GM20431 (cell line): ENCODE measurements around the gene C2orf76.

Experiments
- in situ Hi-C: fragments of 300-500 bp; cut with MseI, MboI; formaldehyde crosslinking; loops from one replicate; pipeline ENCODE4 v1.15.0; 2020; ENCODE audit warnings: low sequenced_read_pairs; ENCODE audit not compliant: unreplicated experiment

C2orf76 gene

DNA sequence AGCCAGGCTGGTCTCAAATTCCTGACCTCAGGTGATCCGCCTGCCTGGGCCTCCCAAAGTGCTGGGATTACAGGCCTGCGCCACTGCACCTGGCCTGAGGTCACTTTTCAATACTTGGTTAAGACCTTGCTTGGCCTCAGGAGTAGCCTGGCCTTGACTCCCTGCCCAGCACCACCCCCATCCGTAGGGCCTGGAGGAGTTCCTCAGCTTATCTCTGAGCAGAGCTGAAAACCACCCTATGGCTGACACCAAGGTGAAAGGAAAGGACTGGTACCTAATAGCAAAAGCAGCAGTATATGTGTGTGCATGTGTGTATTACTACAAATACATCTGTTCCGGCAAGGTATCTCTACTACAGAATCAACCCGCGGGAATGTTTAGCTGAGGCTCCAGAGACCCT is 87.0 kb downstream of the C2orf76 start:
- in situ Hi-C loops = loop anchor here (25.0 kb wide), 1 partner anchor 267 kb away; no protein-coding TSS in a partner anchor

DNA sequence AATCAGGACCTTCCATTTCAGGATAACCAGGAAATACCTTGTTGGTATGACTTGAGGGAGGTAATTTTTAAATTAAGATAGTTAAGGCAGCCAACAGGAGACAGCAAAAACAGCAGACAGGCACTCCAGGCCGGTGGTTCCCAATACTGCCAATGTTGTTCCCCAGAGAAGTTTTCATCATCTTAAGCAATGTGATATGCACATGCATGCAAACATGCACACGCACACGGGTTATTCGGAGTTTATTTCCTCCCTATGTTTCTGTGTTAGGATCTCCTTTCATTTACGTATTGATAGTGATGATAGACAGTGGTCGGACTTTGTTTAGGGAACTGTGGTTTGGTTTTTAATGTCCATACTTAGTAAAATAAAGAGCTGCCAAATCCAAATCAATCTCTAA is 87.7 kb downstream of the C2orf76 start:
- in situ Hi-C loops = loop anchor here (25.0 kb wide), 1 partner anchor 267 kb away; no protein-coding TSS in a partner anchor

DNA sequence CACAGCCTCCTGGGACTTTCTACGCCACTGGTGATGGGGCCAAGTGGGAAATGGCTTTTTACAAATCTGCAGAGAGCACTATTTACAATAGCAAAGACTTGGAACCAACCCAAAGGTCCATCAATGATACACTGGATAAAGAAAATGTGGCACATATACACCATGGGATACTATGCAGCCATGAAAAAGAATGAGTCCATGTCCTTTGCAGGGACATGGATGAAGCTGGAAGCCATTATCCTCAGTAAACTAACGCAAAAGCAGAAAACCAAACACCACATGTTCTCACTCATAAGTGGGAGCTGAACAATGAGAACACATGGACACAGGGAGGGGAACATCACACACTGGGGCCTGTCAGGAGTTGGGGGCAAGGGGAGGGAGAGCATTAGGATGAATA is 88.2 kb downstream of the C2orf76 start:
- in situ Hi-C loops = loop anchor here (25.0 kb wide), 1 partner anchor 266 kb away; no protein-coding TSS in a partner anchor

DNA sequence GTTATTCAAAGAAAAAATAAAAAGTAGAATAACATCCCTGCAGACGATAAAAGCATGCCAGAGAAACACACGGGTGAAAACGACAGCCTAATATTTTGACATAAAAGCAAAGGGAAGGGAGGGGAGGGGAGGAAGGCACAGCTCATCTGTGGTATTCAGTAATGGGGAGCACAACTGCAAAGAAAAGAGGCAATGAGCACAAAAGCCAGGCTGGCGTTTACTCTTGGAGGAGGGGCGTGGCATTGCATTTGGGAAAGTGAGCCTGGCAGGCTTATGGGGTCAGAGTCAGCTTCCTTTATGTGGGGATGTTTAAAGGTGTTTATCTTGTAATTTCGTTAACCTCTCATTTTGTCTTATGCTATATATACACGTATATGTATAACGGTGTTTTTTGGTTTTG is 89.8 kb downstream of the C2orf76 start:
- in situ Hi-C loops = loop anchor here (25.0 kb wide), 1 partner anchor 265 kb away; no protein-coding TSS in a partner anchor

DNA sequence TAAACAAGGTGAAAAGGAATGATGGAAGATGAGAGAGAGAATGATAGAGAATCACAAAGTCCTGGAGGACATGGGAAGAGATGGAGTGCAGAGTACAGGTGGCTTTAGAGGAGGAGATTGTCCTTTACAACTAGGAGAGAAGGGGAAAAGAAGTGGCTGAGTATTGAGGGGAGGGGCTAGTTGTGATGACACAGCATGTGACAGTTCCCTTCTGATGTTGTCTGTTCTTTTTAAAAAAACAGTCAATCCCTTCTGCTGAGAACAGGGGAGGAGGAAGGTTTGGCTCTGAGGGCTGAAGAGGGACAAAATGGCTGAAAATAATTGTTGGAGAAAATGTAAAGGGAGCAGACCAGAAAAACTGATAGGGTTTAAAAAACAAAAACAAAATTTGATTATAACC is 99.0 kb downstream of the C2orf76 start:
- in situ Hi-C loops = loop anchor here (25.0 kb wide), 1 partner anchor 380 kb away; no protein-coding TSS in a partner anchor

DNA sequence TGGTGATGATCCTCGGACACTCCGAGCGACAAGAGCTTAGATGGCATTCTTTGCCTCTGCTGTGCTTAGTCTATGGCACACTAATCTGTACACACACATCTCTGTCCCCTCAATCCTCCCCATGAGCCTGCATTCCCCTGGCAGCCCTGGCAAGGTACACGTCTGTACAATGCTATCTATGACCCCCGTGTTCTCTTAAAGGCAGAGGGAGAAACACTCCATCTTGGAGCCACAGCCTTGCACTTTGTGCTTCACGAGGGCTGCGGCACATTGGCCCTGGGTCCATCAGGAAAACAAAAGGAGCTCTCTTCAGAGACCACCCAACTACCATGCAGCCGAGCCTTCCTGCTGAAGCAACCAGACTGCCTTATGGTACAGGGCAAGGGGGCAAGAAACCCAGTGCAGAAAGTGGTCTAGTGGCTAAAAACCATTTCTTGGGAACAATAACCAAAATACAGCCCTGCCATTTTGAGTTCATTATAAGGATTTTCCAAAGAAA is 100.5 kb downstream of the C2orf76 start:
- in situ Hi-C loops = loop anchor here (25.0 kb wide), 1 partner anchor 379 kb away; no protein-coding TSS in a partner anchor

DNA sequence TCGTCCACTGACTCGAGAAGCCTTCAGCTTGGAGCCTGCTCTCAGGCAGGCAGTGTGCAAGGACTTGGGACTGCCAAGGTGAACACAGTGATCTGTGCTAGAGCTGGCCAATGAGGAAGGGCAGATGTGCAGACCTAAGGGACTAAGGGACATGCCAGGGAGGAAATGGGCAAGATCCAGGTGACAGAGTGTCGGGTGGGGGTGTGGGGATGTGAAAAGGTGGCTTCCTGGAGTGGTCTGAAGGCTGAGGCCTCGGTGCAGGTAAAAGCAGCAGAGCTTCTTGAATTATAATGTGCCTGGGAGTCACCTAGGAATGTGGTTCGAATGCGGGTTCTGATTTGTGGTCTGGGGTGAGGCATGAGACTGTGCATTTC is 101.0 kb downstream of the C2orf76 start:
- in situ Hi-C loops = loop anchor here (25.0 kb wide), 1 partner anchor 378 kb away; no protein-coding TSS in a partner anchor

DNA sequence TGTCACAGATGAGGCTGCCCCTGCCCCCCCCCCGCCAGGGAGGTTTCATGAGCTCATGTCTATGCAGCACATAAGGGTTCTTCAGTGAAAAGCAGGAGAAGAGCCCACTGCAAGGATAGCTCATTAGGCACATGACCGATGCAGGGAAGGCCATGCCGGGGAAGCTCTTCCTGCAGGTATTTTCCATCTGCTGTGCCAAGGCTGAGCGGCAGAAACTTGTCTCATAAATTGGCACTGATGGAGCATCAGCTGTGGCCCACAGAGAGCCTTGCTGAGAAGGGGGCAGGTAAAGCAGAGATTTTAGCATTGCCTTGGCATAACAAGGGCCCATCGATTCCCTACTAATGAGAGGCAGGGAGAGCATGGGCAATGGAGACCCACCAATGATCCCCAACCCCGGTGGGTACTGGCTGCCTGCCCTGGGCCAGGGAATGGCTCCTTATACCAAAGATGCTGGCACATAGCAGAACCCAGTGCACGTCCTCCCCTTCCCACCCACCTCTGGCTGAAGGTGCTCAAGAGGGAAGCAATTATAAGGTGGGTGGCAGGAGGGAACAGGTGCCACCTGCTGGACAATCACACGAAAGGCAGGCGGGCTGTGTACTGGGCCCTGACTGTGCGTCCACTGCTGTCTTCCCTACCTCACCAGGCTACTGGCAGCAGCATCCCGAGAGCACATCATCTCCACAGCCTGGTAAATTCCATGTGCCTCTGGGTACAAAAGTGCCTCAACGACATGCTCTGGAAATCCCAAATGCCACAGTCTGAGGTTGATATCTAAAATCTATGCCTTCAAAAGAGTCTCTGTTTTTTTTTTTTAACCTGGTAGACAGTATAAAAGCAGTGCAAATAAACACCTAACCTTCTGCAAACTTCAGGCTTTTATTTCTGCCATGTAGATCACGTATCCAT is 101.6 kb downstream of the C2orf76 start:
- in situ Hi-C loops = loop anchor here (25.0 kb wide), 1 partner anchor 378 kb away; no protein-coding TSS in a partner anchor

DNA sequence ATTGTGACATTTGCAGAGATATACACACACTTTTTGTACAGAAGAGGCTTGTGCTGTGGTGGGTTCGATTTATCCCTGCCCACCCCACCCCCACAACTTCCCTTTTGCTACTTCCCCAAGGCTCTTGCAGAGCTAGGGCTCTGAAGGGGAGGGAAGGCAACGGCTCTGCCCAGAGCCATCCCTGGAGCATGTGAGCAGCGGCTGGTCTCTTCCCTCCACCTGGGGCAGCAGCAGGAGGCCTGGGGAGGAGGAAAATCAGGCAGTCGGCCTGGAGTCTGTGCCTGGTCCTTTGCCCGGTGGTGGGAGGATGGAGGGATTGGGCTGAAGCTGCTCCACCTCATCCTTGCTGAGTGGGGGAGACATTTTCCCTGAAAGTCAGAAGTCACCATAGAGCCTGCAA is 103.0 kb downstream of the C2orf76 start:
- in situ Hi-C loops = loop anchor here (25.0 kb wide), 1 partner anchor 376 kb away; no protein-coding TSS in a partner anchor

DNA sequence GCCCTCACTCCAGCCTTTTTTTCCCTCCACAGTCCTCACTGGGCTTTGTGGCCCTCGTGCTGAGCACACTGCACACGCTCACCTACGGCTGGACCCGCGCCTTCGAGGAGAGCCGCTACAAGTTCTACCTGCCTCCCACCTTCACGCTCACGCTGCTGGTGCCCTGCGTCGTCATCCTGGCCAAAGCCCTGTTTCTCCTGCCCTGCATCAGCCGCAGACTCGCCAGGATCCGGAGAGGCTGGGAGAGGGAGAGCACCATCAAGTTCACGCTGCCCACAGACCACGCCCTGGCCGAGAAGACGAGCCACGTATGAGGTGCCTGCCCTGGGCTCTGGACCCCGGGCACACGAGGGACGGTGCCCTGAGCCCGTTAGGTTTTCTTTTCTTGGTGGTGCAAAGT is 103.6 kb downstream of the C2orf76 start:
- in situ Hi-C loops = loop anchor here (25.0 kb wide), 1 partner anchor 376 kb away; no protein-coding TSS in a partner anchor

DNA sequence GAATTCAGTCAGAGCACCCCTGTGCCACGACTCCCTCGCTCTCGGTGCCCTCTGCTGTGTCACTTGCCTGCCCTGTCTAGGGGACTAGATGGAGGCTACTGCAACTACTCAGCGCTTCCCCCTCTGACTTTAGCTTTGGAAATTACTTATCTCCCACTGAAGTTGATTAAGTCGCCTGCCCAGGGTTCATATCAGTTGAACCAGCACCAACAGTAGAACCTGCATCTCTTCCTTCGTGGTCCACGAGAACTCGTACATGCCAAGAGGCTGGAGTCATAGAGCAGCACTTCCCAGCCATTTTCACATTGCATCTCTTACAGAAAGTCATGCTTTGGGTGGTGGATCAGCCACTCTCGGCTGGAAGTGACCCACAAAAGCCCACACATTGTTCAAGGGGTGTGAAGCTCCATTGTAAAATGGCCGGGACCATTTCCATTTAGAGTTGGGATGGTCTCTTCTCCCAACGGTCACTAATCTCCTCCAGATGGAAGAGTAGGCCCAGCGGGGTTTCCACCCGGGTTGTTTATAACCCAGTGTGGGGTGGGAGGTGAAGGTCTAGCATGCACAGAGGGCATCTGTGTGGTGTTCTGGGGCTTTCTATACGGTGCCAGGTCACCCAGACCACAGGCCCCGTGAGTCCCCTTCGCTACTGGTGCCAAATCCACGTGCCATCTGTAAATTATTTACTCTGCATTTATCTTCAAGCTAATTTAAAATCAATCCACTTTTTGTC is 105.0 kb downstream of the C2orf76 start:
- in situ Hi-C loops = loop anchor here (25.0 kb wide), 1 partner anchor 374 kb away; no protein-coding TSS in a partner anchor

DNA sequence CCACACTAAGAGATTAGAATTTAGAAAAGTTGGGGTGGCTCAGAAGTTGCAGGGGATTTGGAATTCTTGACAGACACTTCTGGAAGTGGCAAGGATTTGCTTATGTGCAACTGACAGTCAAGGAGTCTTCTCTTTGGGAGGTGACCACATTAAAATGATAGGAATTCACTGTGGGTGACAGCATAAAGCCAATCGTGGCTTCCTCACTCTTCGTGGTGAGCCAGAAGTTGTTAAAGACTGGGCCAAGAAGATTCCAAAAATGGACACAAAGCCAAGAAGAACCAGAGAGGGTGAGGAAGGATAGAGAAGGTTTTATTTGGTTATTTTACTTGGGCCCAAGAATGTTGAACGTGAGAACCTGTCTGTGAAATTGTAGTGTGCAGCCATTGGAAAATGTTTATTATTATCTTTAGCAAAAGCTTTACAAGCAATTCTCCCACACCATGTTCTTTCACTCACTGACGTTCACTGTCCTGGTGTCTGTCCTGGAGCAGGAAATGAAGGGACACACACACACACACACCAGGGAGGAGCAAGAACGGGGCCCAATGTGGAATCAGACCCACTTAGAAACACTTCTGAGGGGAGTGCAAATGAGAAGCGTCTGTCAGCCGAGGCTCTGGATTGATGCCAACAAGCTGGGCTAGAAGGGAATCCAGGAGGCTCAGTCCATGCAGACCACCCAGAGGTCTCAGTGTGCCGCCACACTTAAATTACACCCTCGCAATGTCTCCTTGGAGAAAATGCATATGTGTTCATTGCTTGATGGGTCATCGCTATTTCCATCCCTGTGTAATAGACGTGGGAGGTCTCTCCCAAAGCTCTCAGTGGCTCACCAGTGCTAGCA is 105.8 kb downstream of the C2orf76 start:
- in situ Hi-C loops = loop anchor here (25.0 kb wide), 1 partner anchor 374 kb away; no protein-coding TSS in a partner anchor

DNA sequence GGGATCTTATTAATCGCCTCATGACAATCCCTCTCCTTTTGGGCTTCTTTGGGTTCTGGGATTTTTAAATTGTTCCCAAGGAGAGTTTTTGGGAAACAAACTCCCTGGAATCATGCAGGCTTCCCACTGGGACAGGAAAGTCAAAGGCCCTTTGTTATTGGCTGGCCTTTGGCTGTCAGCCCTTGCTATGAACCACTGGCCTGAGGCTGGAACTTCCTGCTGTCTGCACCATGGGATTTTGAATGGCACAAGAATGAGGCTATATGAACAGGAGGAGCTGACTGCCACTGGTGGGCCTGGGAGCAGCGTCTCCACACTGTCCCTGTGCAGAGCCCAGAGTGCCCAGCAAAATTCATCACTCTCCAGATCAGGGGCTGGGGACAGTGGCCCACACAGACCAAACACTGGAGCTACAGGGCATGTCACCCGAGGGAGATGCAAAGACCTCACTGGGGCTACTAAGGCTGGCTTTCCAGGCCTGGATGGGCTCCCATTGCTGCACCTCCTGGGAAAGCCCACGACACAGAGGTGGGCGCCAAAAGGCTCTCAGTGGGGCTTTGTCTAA is 107.3 kb downstream of the C2orf76 start:
- in situ Hi-C loops = loop anchor here (25.0 kb wide), 1 partner anchor 372 kb away; no protein-coding TSS in a partner anchor

DNA sequence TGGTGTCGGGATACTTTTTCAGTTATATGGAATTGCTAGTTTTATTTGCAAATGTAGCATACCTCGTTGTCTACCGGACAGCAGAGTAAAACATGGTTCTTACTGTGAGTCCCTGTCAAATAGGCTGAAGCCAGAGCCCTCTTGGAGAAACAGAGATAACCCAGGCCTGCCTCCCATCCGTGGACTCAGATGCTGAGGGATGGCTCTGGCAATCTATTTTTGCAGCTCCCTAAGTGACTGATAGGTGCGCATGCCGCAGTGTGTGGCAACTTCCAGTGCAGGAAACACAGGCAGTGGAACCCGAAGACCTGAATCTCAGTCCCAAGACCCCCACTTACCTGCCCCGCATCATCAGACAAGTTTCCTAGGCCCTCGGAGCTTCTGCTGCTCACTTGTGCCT is 109.4 kb downstream of the C2orf76 start:
- in situ Hi-C loops = loop anchor here (25.0 kb wide), 1 partner anchor 370 kb away; no protein-coding TSS in a partner anchor

DNA sequence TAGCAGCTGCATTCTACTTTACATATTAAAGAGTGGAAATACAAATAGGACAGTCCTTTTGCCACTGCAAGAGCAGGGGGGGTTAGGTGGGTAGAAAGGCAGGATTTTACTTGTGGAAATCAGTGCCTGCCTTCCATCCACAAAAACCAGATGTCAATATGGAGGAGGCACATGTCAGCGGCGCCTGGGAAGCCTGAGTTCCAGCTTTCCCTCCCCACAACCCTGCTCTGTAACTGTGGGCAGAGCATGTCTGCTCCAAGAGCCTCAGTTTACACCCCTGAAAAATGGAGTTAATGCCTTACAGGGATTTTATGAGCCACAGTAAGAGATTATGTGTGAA is 110.1 kb downstream of the C2orf76 start:
- in situ Hi-C loops = loop anchor here (25.0 kb wide), 1 partner anchor 369 kb away; no protein-coding TSS in a partner anchor

DNA sequence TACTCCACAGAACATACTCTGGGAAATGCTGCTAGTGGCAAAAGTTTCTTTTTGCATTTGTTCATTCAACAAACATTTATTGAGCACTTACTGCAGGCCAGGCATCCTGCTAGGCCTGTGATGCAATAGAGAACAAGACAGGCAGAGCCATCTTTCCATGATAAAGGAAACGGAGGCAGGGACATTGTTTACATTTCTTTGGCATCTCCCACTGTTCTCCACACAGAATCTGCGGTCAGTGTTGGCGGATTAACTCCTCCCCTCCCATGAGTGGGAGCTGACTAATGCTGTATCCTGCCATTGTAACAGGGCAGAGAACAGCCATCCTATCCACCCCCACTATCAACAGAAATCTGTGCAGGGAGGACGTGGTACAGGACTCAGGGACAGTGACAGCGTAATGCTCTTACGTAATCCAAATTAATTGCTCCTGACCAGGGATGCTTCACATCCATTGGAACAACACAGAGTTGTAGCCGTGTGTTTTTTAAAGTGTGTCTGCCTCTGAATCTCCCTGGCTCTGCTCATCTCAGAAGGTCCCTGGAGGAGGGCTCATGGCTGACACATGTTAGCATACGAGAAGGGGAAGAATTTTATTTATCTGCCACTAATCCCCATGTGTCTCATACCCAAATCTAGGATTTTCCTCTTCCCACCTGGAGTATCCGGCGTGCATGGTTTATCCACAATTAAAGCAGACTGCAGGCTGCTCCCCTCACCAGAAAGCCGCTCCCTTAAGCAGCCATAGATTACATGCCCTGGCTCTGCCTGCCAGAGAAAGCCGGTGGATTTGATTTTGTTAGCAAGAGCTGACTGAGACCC is 110.7 kb downstream of the C2orf76 start:
- in situ Hi-C loops = loop anchor here (25.0 kb wide), 1 partner anchor 369 kb away; no protein-coding TSS in a partner anchor

DNA sequence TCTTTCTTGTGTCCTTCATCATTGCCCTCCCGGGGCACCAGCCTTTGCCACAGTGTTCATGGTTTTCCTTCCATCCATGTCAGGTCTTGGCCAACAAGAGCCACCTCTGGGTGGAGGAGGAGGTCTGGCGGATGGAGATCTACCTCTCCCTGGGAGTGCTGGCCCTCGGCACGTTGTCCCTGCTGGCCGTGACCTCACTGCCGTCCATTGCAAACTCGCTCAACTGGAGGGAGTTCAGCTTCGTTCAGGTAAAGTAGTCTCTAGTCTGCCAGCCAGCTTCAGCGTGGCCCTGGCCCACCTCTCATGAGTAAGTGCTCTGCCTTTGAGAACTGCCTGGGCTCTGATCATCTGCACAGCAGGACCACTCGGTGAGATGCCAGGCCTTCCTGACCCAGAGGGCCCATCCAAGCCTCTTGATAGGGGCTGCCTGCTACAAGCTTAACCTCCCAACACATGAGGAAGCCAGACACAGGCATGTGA is 112.0 kb downstream of the C2orf76 start:
- in situ Hi-C loops = loop anchor here (25.0 kb wide), 1 partner anchor 367 kb away; no protein-coding TSS in a partner anchor
